Panc1 (cell line): ENCODE measurements around the gene PTK7. TPM values are rescaled to one million over a fixed set of nuclear protein-coding genes. Genes with fewer than 3 reads are reported as not detected.
A peak's percentile ranks its signal among the peaks of the same experiment; 100 is the strongest.

ENCODE experiments used
- ATAC-seq: fragments of 200-7000 bp; cut with Tn5 transposase; 2 replicates; pipeline ENCODE4 v1.9.1; 2020; ENCODE audit warnings: mild to moderate bottlenecking, moderate library complexity
- BruUV-seq: library from RNA; stranded (reverse); fragments of 400-500 nt; replicated peaks from 2 replicates; lab custom pipeline; 2021; lab: Mats Ljungman, UMichigan
- CTCF ChIA-PET: fragments of 300-600 bp; sonication (Branson Sonifier 250); formaldehyde crosslinking; loops from one replicate; lab custom pipeline; 2022; ENCODE audit warnings: antibody characterized with exemption; lab: Charles Lee
- POLR2A ChIA-PET: fragments of 300-600 bp; sonication (Branson Sonifier 250); formaldehyde crosslinking; loops from one replicate; lab custom pipeline; 2022; ENCODE audit warnings: antibody characterized with exemption; lab: Charles Lee
- DNase-seq: peaks from one replicate; pipeline ENCODE4 v3.0.0-alpha.2; 2010; ENCODE audit warnings: low read depth, low spot score
- H3K27ac ChIP-seq: 2 replicates; pipeline ENCODE4 v1.5.1; 2011; ENCODE audit warnings: mild to moderate bottlenecking, low read length, inconsistent platforms
- H3K27me3 ChIP-seq: fragments of 200-500 bp; sonication (Bioruptor generic); 2 replicates; pipeline ENCODE4 v1.6.0; 2014; ENCODE audit warnings: low read length, inconsistent platforms; ENCODE audit not compliant: control insufficient read depth, insufficient read depth
- H3K36me3 ChIP-seq: fragments of 200-500 bp; sonication (Bioruptor generic); 2 replicates; pipeline ENCODE4 v1.5.1; 2014; ENCODE audit warnings: inconsistent platforms, mild to moderate bottlenecking, low read length, moderate library complexity; ENCODE audit not compliant: control insufficient read depth, insufficient read depth
- H3K4me1 ChIP-seq: 2 replicates; pipeline ENCODE4 v1.5.1; 2011; ENCODE audit warnings: inconsistent platforms, mild to moderate bottlenecking, low read length, moderate library complexity; ENCODE audit not compliant: control insufficient read depth, insufficient read depth
- H3K4me3 ChIP-seq, 2 experiments: 2 replicates each; pipeline ENCODE4 v1.5.1; 2011 to 2012; ENCODE audit warnings: low read depth in 2 of 2, low read length in 2 of 2, mild to moderate bottlenecking in 2 of 2, inconsistent platforms in 1 of 2, moderate library complexity in 1 of 2
- H3K9me3 ChIP-seq: fragments of 200-500 bp; sonication (Bioruptor generic); 2 replicates; pipeline ENCODE4 v1.5.1; 2014; ENCODE audit warnings: low read depth, mild to moderate bottlenecking, inconsistent platforms, low read length, moderate library complexity; ENCODE audit not compliant: control insufficient read depth, insufficient read depth
- POLR2AphosphoS5 ChIP-seq: IDR thresholded peaks from 2 replicates; pipeline ENCODE4 v1.6.1; 2012; ENCODE audit warnings: mild to moderate bottlenecking, low read depth, low read length, moderate library complexity
- SIN3A ChIP-seq: IDR thresholded peaks from 2 replicates; pipeline ENCODE4 v1.6.1; 2012; ENCODE audit warnings: low read depth, mild to moderate bottlenecking, low read length, moderate library complexity, borderline replicate concordance; ENCODE audit not compliant: insufficient read depth
- TCF7L2 ChIP-seq: IDR thresholded peaks from 2 replicates; pipeline ENCODE4 v1.6.1; 2011; ENCODE audit warnings: mild to moderate bottlenecking, low read depth, low read length, inconsistent platforms
- in situ Hi-C: cut with HindIII; loops from 2 replicates; pipeline ENCODE4 v1.10.0; 2016; ENCODE audit warnings: low sequenced_read_pairs, low pct_unique_long_range_greater_than_20kb
- intact Hi-C: fragments of 100-400 bp; cut with micrococcal nuclease; formaldehyde crosslinking; loops from one replicate; pipeline ENCODE4 v1.10.0; 2022; ENCODE audit not compliant: unreplicated experiment
- total RNA-seq: library from RNA; stranded (reverse); gene quantifications from one replicate; pipeline ENCODE4 v1.2.1, GENCODE V29; 2021; ENCODE audit not compliant: unreplicated experiment
- TF ChIP-seq, protein P1 (sequence below): fragments of 450-650 bp; IDR thresholded peaks from 2 replicates; pipeline ENCODE4 v1.5.1; 2017; ENCODE audit warnings: mild to moderate bottlenecking
- TF ChIP-seq, protein P2 (sequence below), 2 experiments: IDR thresholded peaks; 2 replicates each; pipeline ENCODE4 v1.6.1; 2011 to 2012; ENCODE audit warnings: low read depth in 2 of 2, control low read depth in 1 of 2, low read length in 1 of 2, mild to moderate bottlenecking in 1 of 2, moderate library complexity in 1 of 2; ENCODE audit not compliant: insufficient read depth in 1 of 2

PTK7 gene
- total RNA-seq, 1 experiment from 2014 or later = 240 TPM

DNA sequence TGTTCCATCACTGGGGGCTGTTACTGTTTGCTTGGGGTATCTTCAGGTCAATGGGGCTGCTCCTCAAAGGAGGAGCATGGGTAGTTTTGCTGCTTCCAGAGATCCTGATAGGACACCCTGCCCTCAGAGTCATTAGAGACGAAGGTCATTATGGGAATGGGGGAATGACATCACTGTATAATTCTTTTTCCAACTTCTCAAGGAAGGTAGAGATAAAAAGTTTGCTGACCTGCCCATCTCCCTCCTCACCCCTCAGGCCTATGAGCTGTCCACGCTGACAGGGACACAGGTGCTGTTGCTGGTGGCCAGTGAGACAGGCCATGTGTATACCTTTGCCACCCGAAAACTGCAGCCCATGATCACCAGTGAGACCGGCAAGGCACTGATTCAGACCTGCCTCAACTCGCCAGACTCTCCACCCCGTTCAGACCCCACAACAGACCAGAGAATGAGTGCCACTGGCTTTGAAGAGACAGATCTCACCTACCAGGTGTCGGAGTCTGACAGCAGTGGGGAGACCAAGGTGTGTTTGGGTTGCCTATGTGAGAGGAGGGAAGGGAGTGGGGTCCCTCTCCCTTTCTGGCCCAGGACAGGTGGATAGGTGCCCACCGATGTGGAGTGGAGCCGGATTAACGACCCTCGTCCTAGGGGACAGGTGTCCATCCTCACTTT is 97.6 kb downstream of the PTK7 start:
- DNase-seq (no peak), ATAC-seq (no peak)
- CTCF ChIA-PET = no interaction called here
- Histone ChIP-seq H3K27me3 (no peaks in the 10 kb centered on the region), H3K27ac (peak overlapping the region; percentile 81), H3K9me3 (no peaks in the 10 kb centered on the region), H3K4me3 (peak overlapping the region; percentile 82 to 90), H3K36me3 (peaks cover 8% of the 10 kb centered on the region), H3K4me1 (peaks cover 19% of the 10 kb centered on the region)
- TF ChIP-seq POLR2AphosphoS5 (no peak), TCF7L2 (no peak), SIN3A (no peak)
- TF ChIP-seq, protein P1, sequence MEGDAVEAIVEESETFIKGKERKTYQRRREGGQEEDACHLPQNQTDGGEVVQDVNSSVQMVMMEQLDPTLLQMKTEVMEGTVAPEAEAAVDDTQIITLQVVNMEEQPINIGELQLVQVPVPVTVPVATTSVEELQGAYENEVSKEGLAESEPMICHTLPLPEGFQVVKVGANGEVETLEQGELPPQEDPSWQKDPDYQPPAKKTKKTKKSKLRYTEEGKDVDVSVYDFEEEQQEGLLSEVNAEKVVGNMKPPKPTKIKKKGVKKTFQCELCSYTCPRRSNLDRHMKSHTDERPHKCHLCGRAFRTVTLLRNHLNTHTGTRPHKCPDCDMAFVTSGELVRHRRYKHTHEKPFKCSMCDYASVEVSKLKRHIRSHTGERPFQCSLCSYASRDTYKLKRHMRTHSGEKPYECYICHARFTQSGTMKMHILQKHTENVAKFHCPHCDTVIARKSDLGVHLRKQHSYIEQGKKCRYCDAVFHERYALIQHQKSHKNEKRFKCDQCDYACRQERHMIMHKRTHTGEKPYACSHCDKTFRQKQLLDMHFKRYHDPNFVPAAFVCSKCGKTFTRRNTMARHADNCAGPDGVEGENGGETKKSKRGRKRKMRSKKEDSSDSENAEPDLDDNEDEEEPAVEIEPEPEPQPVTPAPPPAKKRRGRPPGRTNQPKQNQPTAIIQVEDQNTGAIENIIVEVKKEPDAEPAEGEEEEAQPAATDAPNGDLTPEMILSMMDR = no peak
- TF ChIP-seq, protein P2, sequence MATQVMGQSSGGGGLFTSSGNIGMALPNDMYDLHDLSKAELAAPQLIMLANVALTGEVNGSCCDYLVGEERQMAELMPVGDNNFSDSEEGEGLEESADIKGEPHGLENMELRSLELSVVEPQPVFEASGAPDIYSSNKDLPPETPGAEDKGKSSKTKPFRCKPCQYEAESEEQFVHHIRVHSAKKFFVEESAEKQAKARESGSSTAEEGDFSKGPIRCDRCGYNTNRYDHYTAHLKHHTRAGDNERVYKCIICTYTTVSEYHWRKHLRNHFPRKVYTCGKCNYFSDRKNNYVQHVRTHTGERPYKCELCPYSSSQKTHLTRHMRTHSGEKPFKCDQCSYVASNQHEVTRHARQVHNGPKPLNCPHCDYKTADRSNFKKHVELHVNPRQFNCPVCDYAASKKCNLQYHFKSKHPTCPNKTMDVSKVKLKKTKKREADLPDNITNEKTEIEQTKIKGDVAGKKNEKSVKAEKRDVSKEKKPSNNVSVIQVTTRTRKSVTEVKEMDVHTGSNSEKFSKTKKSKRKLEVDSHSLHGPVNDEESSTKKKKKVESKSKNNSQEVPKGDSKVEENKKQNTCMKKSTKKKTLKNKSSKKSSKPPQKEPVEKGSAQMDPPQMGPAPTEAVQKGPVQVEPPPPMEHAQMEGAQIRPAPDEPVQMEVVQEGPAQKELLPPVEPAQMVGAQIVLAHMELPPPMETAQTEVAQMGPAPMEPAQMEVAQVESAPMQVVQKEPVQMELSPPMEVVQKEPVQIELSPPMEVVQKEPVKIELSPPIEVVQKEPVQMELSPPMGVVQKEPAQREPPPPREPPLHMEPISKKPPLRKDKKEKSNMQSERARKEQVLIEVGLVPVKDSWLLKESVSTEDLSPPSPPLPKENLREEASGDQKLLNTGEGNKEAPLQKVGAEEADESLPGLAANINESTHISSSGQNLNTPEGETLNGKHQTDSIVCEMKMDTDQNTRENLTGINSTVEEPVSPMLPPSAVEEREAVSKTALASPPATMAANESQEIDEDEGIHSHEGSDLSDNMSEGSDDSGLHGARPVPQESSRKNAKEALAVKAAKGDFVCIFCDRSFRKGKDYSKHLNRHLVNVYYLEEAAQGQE (IDR thresholded peaks at IDR 0.05; ENCODE audit: insufficient read depth in 1 of 2, low read depth in 2 of 2, low read length in 1 of 2) = no peak
- intact Hi-C loops (no loop called here), in situ Hi-C loops (no loop called here)
- no TSS peak for BruUV-seq
- POLR2A ChIA-PET = interaction anchor here (0.6 kb wide), 1 partner anchor 79 kb away, joined by 5 read pairs; no protein-coding TSS in a partner anchor

DNA sequence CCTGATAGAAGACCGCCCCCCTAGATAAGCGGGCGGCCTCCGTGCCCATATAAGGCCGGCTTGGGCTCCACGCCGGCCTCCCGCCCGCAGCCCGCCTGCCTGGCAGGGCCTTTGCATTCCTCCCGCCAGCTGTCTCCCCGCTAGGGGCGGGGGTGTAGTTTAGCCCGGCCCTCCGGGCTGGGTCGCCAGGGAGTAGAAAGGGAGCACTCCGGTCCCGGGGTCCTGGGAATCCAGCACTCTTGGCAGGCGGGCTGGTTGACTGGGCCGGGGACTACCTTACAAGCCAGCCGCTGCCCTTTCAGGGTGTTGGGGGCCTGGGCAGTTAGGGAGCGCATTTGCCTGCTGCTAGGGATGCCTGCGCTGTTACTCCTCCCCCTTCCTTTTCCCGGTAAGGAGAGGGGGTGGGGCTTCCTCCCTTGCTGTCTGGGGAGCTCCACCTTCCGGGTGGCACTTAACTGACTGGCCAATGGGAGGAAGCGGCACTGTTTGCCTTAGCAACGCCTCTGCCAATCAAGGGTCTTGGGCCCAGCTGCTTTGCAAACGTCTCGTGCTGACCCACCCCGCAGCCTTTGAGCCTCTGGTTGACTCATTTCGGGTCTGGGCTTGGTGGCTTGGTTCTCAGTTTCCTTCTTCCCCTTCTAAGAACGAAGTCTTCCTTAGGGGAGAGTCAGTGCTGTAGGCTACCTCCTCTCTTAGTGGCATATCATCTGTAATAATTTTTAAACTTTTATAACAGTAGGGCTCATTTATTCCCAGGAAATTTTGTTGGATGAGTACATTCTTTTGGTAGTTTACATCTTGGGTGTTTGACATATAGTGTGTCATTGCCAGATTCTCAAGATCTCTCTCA is 98.4 kb downstream of the PTK7 start:
- ChIA-PET POLR2A (interaction anchor here (0.6 to 1.1 kb wide), 2 partner anchors 47 to 80 kb away, joined by 3 to 5 read pairs; no protein-coding TSS in a partner anchor), CTCF (interaction anchor here (0.5 kb wide), 1 partner anchor 133 kb away, joined by 15 read pairs; no protein-coding TSS in a partner anchor)
- DNase-seq = peak; percentile 78
- in situ Hi-C loops = no loop called here
- Histone ChIP-seq H3K27me3 (no peaks in the 10 kb centered on the region), H3K4me1 (peaks cover 19% of the 10 kb centered on the region), H3K36me3 (peaks cover 11% of the 10 kb centered on the region), H3K9me3 (no peaks in the 10 kb centered on the region), H3K4me3 (peak overlapping the region; percentile 82 to 90), H3K27ac (peak overlapping the region; percentile 72)
- BruUV-seq = no TSS peak
- ATAC-seq = peak; percentile 76
- intact Hi-C loops = no loop called here
- TF ChIP-seq SIN3A (no peak), POLR2AphosphoS5 (0 out of 2 replicates have a peak, but pooled peaks have one; percentile 23), TCF7L2 (0 out of 2 replicates have a peak, but pooled peaks have one; percentile 21)
- TF ChIP-seq, protein P2 (IDR thresholded peaks at IDR 0.05; ENCODE audit: insufficient read depth in 1 of 2, low read depth in 2 of 2, low read length in 1 of 2) = no peak
- TF ChIP-seq, protein P1 = no peak
